GM12878 (cell line): ENCODE measurements around the gene COPZ1.

Experiments
- CEBPB ChIP-seq, 2 experiments: fragments of 150-350 bp in 1 of 2; IDR thresholded peaks; 2 replicates each; pipeline ENCODE4 v1.6.1; 2012 to 2014; ENCODE audit warnings: low read depth in 2 of 2, low read length in 2 of 2, borderline replicate concordance in 1 of 2, inconsistent platforms in 1 of 2
- CHD2 ChIP-seq: IDR thresholded peaks from 2 replicates; pipeline ENCODE4 v1.6.1; 2011; ENCODE audit warnings: low read depth, low read length, improper control_type of control experiment, borderline replicate concordance
- EP300 ChIP-seq, 2 experiments: fragments of 150-350 bp in 1 of 2; IDR thresholded peaks; 2 replicates each; pipeline ENCODE4 v1.6.1; 2011 to 2012; ENCODE audit warnings: low read depth in 2 of 2, low read length in 2 of 2, borderline replicate concordance in 1 of 2, improper control_type of control experiment in 1 of 2, inconsistent platforms in 1 of 2; ENCODE audit not compliant: control insufficient read depth in 1 of 2
- HDGF ChIP-seq: fragments of 450-650 bp; IDR thresholded peaks from 2 replicates; pipeline ENCODE4 v1.6.1; 2016; ENCODE audit warnings: antibody characterized with exemption
- MYC ChIP-seq: IDR thresholded peaks from 2 replicates; pipeline ENCODE4 v1.6.1; 2011; ENCODE audit warnings: mild to moderate bottlenecking, low read length, moderate library complexity, inconsistent platforms; ENCODE audit not compliant: insufficient read depth, insufficient replicate concordance, insufficient read length, severe bottlenecking
- POLR2A ChIP-seq: IDR thresholded peaks from 2 replicates; pipeline ENCODE4 v1.6.1; 2011; ENCODE audit warnings: low read depth, mild to moderate bottlenecking, low read length
- RCOR1 ChIP-seq: conservative IDR thresholded peaks from 2 replicates; pipeline ENCODE4 v1.6.1; 2012; ENCODE audit warnings: low read depth, low read length, improper control_type of control experiment
- SP1 ChIP-seq: IDR thresholded peaks from one replicate; pipeline ENCODE4 v1.6.1; 2011; ENCODE audit warnings: low read depth, low read length
- YY1 ChIP-seq: IDR thresholded peaks from 2 replicates; pipeline ENCODE4 v1.6.1; 2011; ENCODE audit warnings: low read depth, mild to moderate bottlenecking, low read length
- ZNF274 ChIP-seq: IDR thresholded peaks from one replicate; pipeline ENCODE4 v1.8.0; 2011; ENCODE audit not compliant: insufficient read length, insufficient read depth
- TF ChIP-seq, protein P1 (sequence below), 3 experiments: IDR thresholded peaks in 2 of 3; conservative IDR thresholded peaks in 1 of 3; 2 replicates each; pipeline ENCODE4 v1.5.1; 2011; ENCODE audit warnings: low read depth in 3 of 3, low read length in 3 of 3, mild to moderate bottlenecking in 3 of 3, control low read depth in 2 of 3, moderate library complexity in 2 of 3, inconsistent platforms in 1 of 3, mixed read lengths in 1 of 3; ENCODE audit not compliant: control insufficient read depth in 2 of 3, insufficient read depth in 1 of 3; ENCODE audit errors: extremely low read depth in 1 of 3
- TF ChIP-seq, protein P2 (sequence below): IDR thresholded peaks from 2 replicates; pipeline ENCODE4 v1.6.1; 2011; ENCODE audit warnings: borderline replicate concordance, low read depth, mild to moderate bottlenecking, moderate library complexity, low read length; ENCODE audit not compliant: insufficient read depth, poor library complexity, severe bottlenecking

DNA sequence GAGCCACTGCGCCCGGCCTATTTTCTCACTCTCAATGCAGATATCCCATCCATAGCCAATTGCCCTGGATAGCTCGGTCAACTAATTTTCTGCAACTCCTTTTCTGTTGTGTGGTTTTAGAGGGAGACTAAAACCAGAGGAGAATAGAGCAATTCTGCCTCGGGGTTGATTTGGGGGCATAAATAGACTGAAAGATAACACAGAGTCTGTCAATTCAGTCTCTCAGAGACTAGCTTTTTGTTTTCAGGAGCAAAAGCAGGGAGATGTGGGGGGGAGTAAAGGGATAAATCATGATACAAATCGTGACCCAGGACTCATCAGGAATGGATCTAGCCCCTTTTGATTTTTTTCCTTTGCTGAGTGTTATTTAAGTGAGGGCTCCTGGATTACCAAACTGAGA lies 6.5 kb downstream of the COPZ1 start:
- TF ChIP-seq, protein P1, sequence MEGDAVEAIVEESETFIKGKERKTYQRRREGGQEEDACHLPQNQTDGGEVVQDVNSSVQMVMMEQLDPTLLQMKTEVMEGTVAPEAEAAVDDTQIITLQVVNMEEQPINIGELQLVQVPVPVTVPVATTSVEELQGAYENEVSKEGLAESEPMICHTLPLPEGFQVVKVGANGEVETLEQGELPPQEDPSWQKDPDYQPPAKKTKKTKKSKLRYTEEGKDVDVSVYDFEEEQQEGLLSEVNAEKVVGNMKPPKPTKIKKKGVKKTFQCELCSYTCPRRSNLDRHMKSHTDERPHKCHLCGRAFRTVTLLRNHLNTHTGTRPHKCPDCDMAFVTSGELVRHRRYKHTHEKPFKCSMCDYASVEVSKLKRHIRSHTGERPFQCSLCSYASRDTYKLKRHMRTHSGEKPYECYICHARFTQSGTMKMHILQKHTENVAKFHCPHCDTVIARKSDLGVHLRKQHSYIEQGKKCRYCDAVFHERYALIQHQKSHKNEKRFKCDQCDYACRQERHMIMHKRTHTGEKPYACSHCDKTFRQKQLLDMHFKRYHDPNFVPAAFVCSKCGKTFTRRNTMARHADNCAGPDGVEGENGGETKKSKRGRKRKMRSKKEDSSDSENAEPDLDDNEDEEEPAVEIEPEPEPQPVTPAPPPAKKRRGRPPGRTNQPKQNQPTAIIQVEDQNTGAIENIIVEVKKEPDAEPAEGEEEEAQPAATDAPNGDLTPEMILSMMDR (IDR thresholded peaks at IDR 0.05 in 2 of 3, conservative IDR thresholded peaks at IDR 0.05 in 1 of 3; ENCODE audit: control insufficient read depth in 2 of 3, extremely low read depth in 1 of 3, insufficient read depth in 1 of 3, low read depth in 3 of 3, low read length in 3 of 3): no peak
- TF ChIP-seq HDGF (no peak), POLR2A (no peak), EP300 (IDR thresholded peaks at IDR 0.05; ENCODE audit: borderline replicate concordance in 1 of 2, control insufficient read depth in 1 of 2, low read depth in 2 of 2, low read length in 2 of 2) (no peak), YY1 (no peak), CHD2 (no peak), SP1 (no peak), MYC (no peak), ZNF274 (no peak), RCOR1 (no peak), CEBPB (IDR thresholded peaks at IDR 0.05; ENCODE audit: borderline replicate concordance in 1 of 2, low read depth in 2 of 2, low read length in 2 of 2) (no peak)
- TF ChIP-seq, protein P2, sequence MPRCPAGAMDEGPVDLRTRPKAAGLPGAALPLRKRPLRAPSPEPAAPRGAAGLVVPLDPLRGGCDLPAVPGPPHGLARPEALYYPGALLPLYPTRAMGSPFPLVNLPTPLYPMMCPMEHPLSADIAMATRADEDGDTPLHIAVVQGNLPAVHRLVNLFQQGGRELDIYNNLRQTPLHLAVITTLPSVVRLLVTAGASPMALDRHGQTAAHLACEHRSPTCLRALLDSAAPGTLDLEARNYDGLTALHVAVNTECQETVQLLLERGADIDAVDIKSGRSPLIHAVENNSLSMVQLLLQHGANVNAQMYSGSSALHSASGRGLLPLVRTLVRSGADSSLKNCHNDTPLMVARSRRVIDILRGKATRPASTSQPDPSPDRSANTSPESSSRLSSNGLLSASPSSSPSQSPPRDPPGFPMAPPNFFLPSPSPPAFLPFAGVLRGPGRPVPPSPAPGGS: no peak
